ENCODE data around the gene TXNRD2. TPM values are rescaled to one million over a fixed set of nuclear protein-coding genes. Genes with fewer than 3 reads are reported as not detected.

TXNRD2 gene
- total and polyA plus RNA-seq, 2 donors from 2014 or later, result 28.6 to 50.6 TPM

GRCh38 chr22:19914201-19914943 lies 27.2 kb downstream of the TXNRD2 start:
- no peak for TF ChIP-seq CTCF (IDR thresholded peaks at IDR 0.05; ENCODE audit: borderline replicate concordance, extremely low read depth, insufficient read depth)
- Histone ChIP-seq H3K9me3 (ENCODE audit: control insufficient read depth in 2 of 3, insufficient read depth in 1 of 3, low read length in 3 of 3) (peaks cover 0 to 1% (median 0%) of the 10 kb centered on the region in 3 donors), H3K36me3 (ENCODE audit: control insufficient read depth in 2 of 3, insufficient read depth in 3 of 3, low read length in 3 of 3) (peaks cover 5 to 42% (median 31%) of the 10 kb centered on the region in 3 donors), H3K9ac (ENCODE audit: low read length in 3 of 3) (no peak overlapping the region), H3K27me3 (ENCODE audit: control insufficient read depth, insufficient read depth, low read length) (no peaks in the 10 kb centered on the region), H3K27ac (ENCODE audit: low read depth in 2 of 2, low read length in 2 of 2) (no peak overlapping the region), H3K4me1 (ENCODE audit: control insufficient read depth in 2 of 3, insufficient read depth in 2 of 3, low read depth in 1 of 3, low read length in 3 of 3) (no peaks in the 10 kb centered on the region), H3K4me3 (ENCODE audit: low read length in 3 of 3) (no peak overlapping the region)
- intact Hi-C loops (cut with DNase I), result loop anchor here (5.0 kb wide), 1 partner anchor 182 kb away; no protein-coding TSS in a partner anchor
- no peak for DNase-seq
- FAIRE-seq, result no peak

- no peak for FAIRE-seq
- H3K36me3 ChIP-seq (ENCODE audit: control insufficient read depth in 2 of 3, insufficient read depth in 3 of 3, low read length in 3 of 3), result peaks cover 5 to 37% (median 31%) of the 10 kb centered on the region in 3 donors
- TF ChIP-seq CTCF (IDR thresholded peaks at IDR 0.05; ENCODE audit: borderline replicate concordance, extremely low read depth, insufficient read depth), result no peak
- no peak for DNase-seq
- H3K27ac ChIP-seq (ENCODE audit: low read depth in 2 of 2, low read length in 2 of 2), result no peak overlapping the region
- H3K4me1 ChIP-seq (ENCODE audit: control insufficient read depth in 2 of 3, insufficient read depth in 2 of 3, low read depth in 1 of 3, low read length in 3 of 3), result no peaks in the 10 kb centered on the region
- intact Hi-C loops (cut with DNase I), result loop anchor here (5.0 kb wide), 1 partner anchor 181 kb away; no protein-coding TSS in a partner anchor
- no peaks in the 10 kb centered on the region for H3K27me3 ChIP-seq (ENCODE audit: control insufficient read depth, insufficient read depth, low read length)
- H3K9ac ChIP-seq (ENCODE audit: low read length in 3 of 3), result no peak overlapping the region
- H3K9me3 ChIP-seq (ENCODE audit: control insufficient read depth in 2 of 3, insufficient read depth in 1 of 3, low read length in 3 of 3), result peaks cover 0 to 1% (median 0%) of the 10 kb centered on the region in 3 donors
- H3K4me3 ChIP-seq (ENCODE audit: low read length in 3 of 3), result no peak overlapping the region
Measured at GRCh38 chr22:19913337-19913936, 28.2 kb downstream of the TXNRD2 start.

- DNase-seq, result no peak
- no peak for FAIRE-seq
- H3K27ac ChIP-seq (ENCODE audit: low read depth in 2 of 2, low read length in 2 of 2), result no peak overlapping the region
- TF ChIP-seq CTCF (IDR thresholded peaks at IDR 0.05; ENCODE audit: borderline replicate concordance, extremely low read depth, insufficient read depth), result no peak
- H3K36me3 ChIP-seq (ENCODE audit: control insufficient read depth in 2 of 3, insufficient read depth in 3 of 3, low read length in 3 of 3), result peaks cover 5 to 29% (median 22%) of the 10 kb centered on the region in 3 donors
- no peak overlapping the region for H3K4me3 ChIP-seq (ENCODE audit: low read length in 3 of 3)
- intact Hi-C loops (cut with DNase I), result loop anchor here (5.0 kb wide), 1 partner anchor 180 kb away; no protein-coding TSS in a partner anchor
- H3K9ac ChIP-seq (ENCODE audit: low read length in 3 of 3), result no peak overlapping the region
- peaks cover 0 to 1% (median 0%) of the 10 kb centered on the region in 3 donors for H3K9me3 ChIP-seq (ENCODE audit: control insufficient read depth in 2 of 3, insufficient read depth in 1 of 3, low read length in 3 of 3)
- no peaks in the 10 kb centered on the region for H3K4me1 ChIP-seq (ENCODE audit: control insufficient read depth in 2 of 3, insufficient read depth in 2 of 3, low read depth in 1 of 3, low read length in 3 of 3)
- no peaks in the 10 kb centered on the region for H3K27me3 ChIP-seq (ENCODE audit: control insufficient read depth, insufficient read depth, low read length)
Measured at GRCh38 chr22:19912271-19912999, 29.2 kb downstream of the TXNRD2 start.
